MM.1S (cell line): ENCODE data around the gene SRSF5.

ENCODE experiments used
- DNase-seq: peaks from one replicate; pipeline ENCODE4 v3.0.0-alpha.2; 2015
- H2AFZ ChIP-seq: fragments of 300-600 bp; sonication (generic); 2 replicates; pipeline ENCODE4 v1.6.0; 2016; ENCODE audit warnings: antibody characterized with exemption, low read length
- H3F3A ChIP-seq: fragments of 300-600 bp; sonication (generic); 2 replicates; pipeline ENCODE4 v1.6.1; 2016; ENCODE audit warnings: mild to moderate bottlenecking, antibody characterized with exemption, low read length, moderate library complexity, mixed read lengths; ENCODE audit not compliant: insufficient read depth
- H3K27ac ChIP-seq: fragments of 300-600 bp; sonication (generic); 2 replicates; pipeline ENCODE4 v1.5.1; 2016; ENCODE audit warnings: mild to moderate bottlenecking, low read length
- H3K27me3 ChIP-seq: fragments of 300-600 bp; sonication (generic); replicated peaks from 2 replicates; pipeline ENCODE4 v1.6.0; 2016; ENCODE audit warnings: low read length; ENCODE audit not compliant: insufficient read depth
- H3K36me3 ChIP-seq: fragments of 300-600 bp; sonication (generic); replicated peaks from 2 replicates; pipeline ENCODE4 v1.6.1; 2016; ENCODE audit warnings: mild to moderate bottlenecking, low read length, mixed read lengths; ENCODE audit not compliant: insufficient read depth
- H3K4me1 ChIP-seq: fragments of 300-600 bp; sonication (generic); 2 replicates; pipeline ENCODE4 v1.6.1; 2016; ENCODE audit warnings: low read length, mixed read lengths
- H3K4me2 ChIP-seq: fragments of 300-600 bp; sonication (generic); 2 replicates; pipeline ENCODE4 v1.6.0; 2016; ENCODE audit warnings: low read depth, low read length
- H3K4me3 ChIP-seq: fragments of 300-600 bp; sonication (generic); 2 replicates; pipeline ENCODE4 v1.5.1; 2016; ENCODE audit warnings: low read length, mixed read lengths
- H3K79me2 ChIP-seq: fragments of 300-600 bp; sonication (generic); 2 replicates; pipeline ENCODE4 v1.6.1; 2016; ENCODE audit warnings: mixed run types, low read length, mixed read lengths
- H3K9ac ChIP-seq: fragments of 300-600 bp; sonication (generic); 2 replicates; pipeline ENCODE4 v1.6.1; 2016; ENCODE audit warnings: low read length, mixed read lengths
- H3K9me2 ChIP-seq: fragments of 300-600 bp; sonication (generic); replicated peaks from 2 replicates; pipeline ENCODE4 v1.6.1; 2016; ENCODE audit warnings: mild to moderate bottlenecking, low read length, mixed read lengths; ENCODE audit not compliant: insufficient read depth
- H3K9me3 ChIP-seq: fragments of 300-600 bp; sonication (generic); replicated peaks from 2 replicates; pipeline ENCODE4 v1.6.1; 2016; ENCODE audit warnings: mild to moderate bottlenecking, low read length, mixed read lengths; ENCODE audit not compliant: insufficient read depth
- H4K20me1 ChIP-seq: fragments of 300-600 bp; sonication (generic); 2 replicates; pipeline ENCODE4 v1.6.1; 2016; ENCODE audit warnings: mild to moderate bottlenecking, low read length, moderate library complexity, mixed read lengths; ENCODE audit not compliant: insufficient read depth
- CTCF ChIP-seq: fragments of 300-600 bp; sonication (generic); IDR thresholded peaks from 2 replicates; pipeline ENCODE4 v1.5.1; 2016; ENCODE audit warnings: antibody characterized with exemption, low read length, mixed read lengths
- EZH2 ChIP-seq: fragments of 300-600 bp; sonication (generic); optimal IDR thresholded peaks from 2 replicates; pipeline ENCODE3; 2017; ENCODE audit warnings: low read depth, mild to moderate bottlenecking, antibody characterized with exemption, low read length, mixed read lengths
- EZH2phosphoT487 ChIP-seq: fragments of 300-600 bp; sonication (generic); IDR thresholded peaks from 2 replicates; pipeline ENCODE4 v1.6.1; 2018; ENCODE audit warnings: antibody characterized with exemption, low read length

The SRSF5 gene

GRCh38 chr14:69763761-69764510 is 3.0 kb upstream of the SRSF5 start:
- 0 out of 2 replicates have a peak, but pooled peaks cover 3% of the 10 kb centered on the region for H3K4me1 ChIP-seq

GRCh38 chr14:69767369-69767999 is 542 bp downstream of the SRSF5 start:
- H3K4me1 ChIP-seq = 0 out of 2 replicates have a peak, but pooled peaks cover 4% of the 10 kb centered on the region
- 0 out of 2 replicates have a peak, but pooled peaks cover 8% of the 10 kb centered on the region for H3F3A ChIP-seq
- H2AFZ ChIP-seq = peak overlapping the region; percentile 34; the same call in 1 of the 2 replicates
- H3K27me3 ChIP-seq = no peaks in the 10 kb centered on the region
- peaks cover 43% of the 10 kb centered on the region for H3K79me2 ChIP-seq
- no peaks in the 10 kb centered on the region for H3K9me3 ChIP-seq
- peak; percentile 80 for DNase-seq
- peaks cover 30% of the 10 kb centered on the region for H3K36me3 ChIP-seq
- H4K20me1 ChIP-seq = peaks cover 3% of the 10 kb centered on the region; the same call in 1 of the 2 replicates
- peak overlapping the region; percentile 97 for H3K27ac ChIP-seq
- peak overlapping the region; percentile 99 for H3K4me3 ChIP-seq
- TF ChIP-seq EZH2 (no peak), CTCF (no peak), EZH2phosphoT487 (no peak)
- H3K9ac ChIP-seq = peak overlapping the region; percentile 100
- H3K4me2 ChIP-seq = peak overlapping the region; percentile 77; the same call in 1 of the 2 replicates
- H3K9me2 ChIP-seq = no peaks in the 10 kb centered on the region

More at GRCh38 chr14:69763761-69764510, 3.0 kb upstream of the SRSF5 start:
- H3F3A ChIP-seq = 0 out of 2 replicates have a peak, but pooled peaks cover 8% of the 10 kb centered on the region
- H3K4me2 ChIP-seq = no peak overlapping the region
- no peaks in the 10 kb centered on the region for H3K9me3 ChIP-seq
- H3K79me2 ChIP-seq = peaks cover 20% of the 10 kb centered on the region
- no peak overlapping the region for H3K4me3 ChIP-seq
- no peak overlapping the region for H3K9ac ChIP-seq
- no peaks in the 10 kb centered on the region for H3K27me3 ChIP-seq
- DNase-seq = no peak
- no peak overlapping the region for H3K27ac ChIP-seq
- peaks cover 7% of the 10 kb centered on the region; the same call in 1 of the 2 replicates for H3K36me3 ChIP-seq
- 0 out of 2 replicates have a peak, but pooled peaks cover 3% of the 10 kb centered on the region for H4K20me1 ChIP-seq
- H3K9me2 ChIP-seq = no peaks in the 10 kb centered on the region
- no peak overlapping the region for H2AFZ ChIP-seq
- TF ChIP-seq EZH2 (no peak), EZH2phosphoT487 (no peak), CTCF (no peak)

- Histone ChIP-seq H4K20me1 (peaks cover 3% of the 10 kb centered on the region; the same call in 1 of the 2 replicates), H3F3A (0 out of 2 replicates have a peak, but pooled peaks cover 10% of the 10 kb centered on the region), H3K27me3 (no peaks in the 10 kb centered on the region), H3K9me3 (no peaks in the 10 kb centered on the region), H3K79me2 (peaks cover 43% of the 10 kb centered on the region), H3K9ac (no peak overlapping the region), H3K27ac (no peak overlapping the region), H3K4me2 (peak overlapping the region; percentile 68; the same call in 1 of the 2 replicates), H3K4me1 (0 out of 2 replicates have a peak, but pooled peaks cover 4% of the 10 kb centered on the region), H3K9me2 (no peaks in the 10 kb centered on the region), H3K4me3 (no peak overlapping the region), H2AFZ (no peak overlapping the region), H3K36me3 (peaks cover 30% of the 10 kb centered on the region)
- DNase-seq = no peak
- TF ChIP-seq EZH2phosphoT487 (no peak), CTCF (no peak), EZH2 (no peak)
These were observed 1.9 kb downstream of the SRSF5 start for GRCh38 chr14:69768873-69769272.
